HG02798 (cell line): Measurements from ENCODE around the gene VDR.
"Not testable (repeated sequence)": the region's sequence is repeated elsewhere in the genome, so short reads cannot be mapped to it uniquely, and the experiment has no call there.

Experiments used
- ATAC-seq: cut with Tn5 transposase; IDR thresholded peaks from one replicate; pipeline ENCODE4 v1.9.1; 2021; ENCODE audit warnings: mild to moderate bottlenecking; ENCODE audit not compliant: unreplicated experiment, poor library complexity

VDR gene

GRCh38 chr12:47818007-47818376, 86.8 kb downstream of the VDR start:
- no peak for ATAC-seq

- ATAC-seq = no peak
These were observed 87.4 kb downstream of the VDR start for GRCh38 chr12:47817272-47818006.

DNA sequence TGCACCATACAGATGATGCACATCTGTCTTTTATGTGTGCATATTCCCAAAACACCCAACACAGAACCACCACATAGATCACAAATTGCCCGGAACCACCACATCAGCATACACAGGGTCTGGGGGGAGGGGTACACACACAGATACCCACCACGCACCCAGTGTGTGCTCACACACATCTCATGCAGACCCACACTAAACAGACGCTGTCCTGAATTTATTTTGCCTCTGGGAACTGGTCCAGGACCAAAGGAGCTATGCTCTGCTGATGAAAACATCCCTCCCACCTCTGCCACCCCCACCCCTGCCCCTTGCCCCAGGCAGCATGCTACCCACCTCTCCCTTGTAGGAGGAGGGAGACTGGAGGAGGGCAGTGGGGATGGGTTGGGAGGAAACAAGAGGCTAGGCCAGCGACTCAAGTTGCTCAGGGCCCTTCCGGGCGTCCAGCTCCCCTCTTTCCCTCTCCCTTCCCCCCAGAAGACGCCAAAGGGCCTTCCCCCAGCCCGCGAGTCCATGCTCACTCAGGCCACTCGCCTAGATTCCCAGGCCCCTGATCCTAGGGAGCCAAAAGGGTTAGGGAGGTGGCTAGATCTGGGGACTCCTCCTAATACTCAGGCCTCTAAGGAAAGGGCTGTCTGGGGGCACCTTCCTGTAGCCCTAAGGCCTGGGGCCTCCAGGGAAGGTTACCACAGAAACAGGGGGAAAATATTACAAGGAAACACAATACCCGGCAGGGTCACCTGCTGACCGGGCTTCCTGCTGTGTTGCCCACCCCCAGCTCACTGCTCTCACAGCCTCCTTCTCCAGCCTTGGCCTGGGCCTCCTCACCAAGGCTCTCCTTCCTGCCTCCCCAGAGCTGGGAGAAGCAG, 88.2 kb downstream of the VDR start:
- ATAC-seq = no peak

DNA sequence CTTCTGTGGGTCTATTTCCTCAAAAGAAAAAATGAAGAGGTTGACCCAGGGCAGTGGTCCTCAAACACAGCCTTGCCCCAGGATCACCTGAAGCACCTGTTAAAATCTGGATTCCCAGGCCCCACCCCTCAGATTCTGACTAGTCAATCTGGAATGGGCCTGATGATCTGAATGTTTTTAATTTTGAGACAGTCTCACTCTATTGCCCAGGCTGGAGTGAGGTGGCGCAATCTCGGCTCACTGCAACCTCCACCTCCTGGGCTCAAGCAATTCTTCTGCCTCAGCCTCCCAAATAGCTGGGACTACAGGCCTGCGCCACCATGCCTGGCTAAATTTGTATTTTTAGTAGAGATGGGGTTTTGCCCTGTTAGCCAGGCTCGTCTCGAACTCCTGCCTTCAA, 89.3 kb downstream of the VDR start:
- ATAC-seq = not testable (repeated sequence)

DNA sequence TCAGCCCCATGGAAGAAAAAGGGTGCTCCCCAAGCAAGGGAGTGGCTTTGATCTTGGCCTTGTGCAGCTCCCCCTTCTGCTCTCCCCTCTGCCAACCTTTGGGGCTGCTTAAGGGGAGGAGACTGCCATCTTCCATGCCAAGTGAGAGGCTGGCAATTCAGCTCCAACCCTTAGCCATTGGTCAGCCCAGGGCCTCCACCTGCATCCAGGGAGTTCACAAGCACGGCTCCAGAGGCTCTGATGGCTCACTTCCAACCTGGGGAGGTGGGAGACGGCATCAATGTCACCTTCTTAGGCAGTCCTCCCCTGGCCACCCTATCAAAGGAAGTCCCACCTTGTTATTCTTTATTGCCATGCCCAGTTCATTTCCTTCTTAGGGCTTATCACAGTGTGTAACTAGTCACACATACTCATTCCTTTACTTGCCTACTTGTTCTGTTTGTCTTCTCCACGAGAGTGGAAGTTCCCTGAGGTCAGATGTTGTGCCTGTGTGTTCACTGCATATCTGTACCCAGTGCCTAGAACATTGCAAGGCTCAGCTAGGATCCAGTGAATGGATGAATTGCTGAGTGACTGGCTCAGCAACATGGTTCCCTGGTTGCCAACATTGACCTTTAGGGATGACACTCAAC, 90.1 kb downstream of the VDR start:
- no peak for ATAC-seq

DNA sequence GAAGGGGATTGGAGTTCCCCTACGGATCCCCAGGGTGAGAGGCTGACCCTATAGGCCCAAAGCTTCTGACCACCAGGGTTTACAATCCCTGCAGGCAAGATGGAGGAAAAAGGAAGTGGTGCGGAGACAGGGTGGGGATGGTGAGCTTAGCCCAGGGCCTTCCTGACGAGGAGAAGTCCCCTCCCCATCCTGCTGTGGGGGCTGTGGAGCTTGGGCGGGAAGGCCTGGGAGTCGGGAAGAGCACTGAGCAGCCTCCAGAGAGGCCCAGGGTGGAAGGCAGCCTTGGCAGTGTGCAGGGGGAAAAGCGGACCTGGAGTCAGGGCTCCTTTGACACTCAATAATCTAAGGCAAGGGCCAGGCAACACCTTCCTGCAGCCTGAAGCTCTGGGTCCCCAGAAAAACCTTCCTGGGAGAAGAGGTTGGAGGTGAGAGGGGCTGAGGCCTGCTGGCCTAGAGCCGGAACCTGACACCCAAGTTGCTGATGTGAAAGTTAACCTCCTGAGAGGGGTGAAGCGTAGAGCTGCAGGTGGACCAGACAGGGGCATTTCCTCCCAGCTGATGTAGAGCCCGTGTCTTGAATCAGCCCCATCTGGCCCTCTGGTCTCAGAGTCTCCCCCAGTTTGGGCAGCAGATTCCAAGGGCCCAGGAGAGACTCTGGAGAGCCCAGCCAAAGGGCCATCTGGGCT, 91.1 kb downstream of the VDR start:
- peak; percentile 31 for ATAC-seq

DNA sequence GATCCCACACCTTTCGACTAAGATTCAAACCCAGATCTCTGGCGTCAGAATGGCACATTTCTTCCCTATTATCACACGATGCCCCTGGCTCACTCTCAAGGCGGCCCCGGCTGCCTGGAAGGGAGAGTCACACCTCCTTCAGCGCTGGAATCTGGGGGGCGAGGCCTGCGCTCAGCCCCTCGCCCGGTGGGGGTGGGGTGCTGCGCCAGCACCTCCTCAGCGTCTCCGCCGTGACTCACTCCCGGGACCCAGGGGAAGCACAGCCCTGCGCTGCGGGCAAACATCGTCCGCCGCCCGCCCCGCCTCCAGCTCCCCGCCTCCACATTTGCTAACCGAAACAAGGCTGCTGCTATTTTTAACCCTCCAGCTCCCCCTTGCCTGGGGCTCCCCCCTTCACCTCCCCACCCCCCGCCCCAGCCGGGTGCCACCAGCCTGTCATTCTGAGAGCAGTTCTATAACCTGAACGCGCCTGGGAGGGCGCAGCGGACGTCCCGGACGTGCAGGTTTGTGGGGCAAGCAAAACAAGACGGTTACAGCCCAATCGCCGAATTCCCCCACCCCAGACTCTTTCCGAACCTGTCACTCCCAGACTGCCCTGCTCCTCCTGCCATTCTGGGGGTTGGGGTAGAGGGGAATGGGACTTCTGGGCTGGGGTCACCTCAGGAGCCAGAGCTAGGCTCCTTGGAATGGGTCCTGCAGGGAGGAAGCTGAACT, 91.8 kb downstream of the VDR start:
- peak; percentile 75 for ATAC-seq

- no peak for ATAC-seq
These were observed 93.0 kb downstream of the VDR start for GRCh38 chr12:47811581-47812484.

DNA sequence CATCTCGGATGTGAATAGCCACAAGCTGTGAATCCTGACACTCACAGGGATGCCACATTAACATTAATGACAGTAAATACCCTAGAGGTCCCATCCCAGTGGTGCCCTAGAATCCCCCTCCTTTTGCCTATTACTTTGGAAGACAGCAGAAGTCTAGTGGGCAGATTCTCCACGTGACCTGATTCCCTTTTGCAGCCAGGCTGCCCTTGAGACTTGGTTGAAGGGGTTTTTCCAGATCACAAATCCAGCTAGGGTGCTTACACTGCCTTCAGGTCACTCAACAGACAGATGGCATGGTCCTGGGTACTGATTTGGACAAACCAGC, 93.8 kb downstream of the VDR start:
- no peak for ATAC-seq

GRCh38 chr12:47809518-47809917, 95.3 kb downstream of the VDR start:
- ATAC-seq = not testable (repeated sequence)

GRCh38 chr12:47808574-47809365, 96.0 kb downstream of the VDR start:
- no peak for ATAC-seq

GRCh38 chr12:47808050-47808449, 96.7 kb downstream of the VDR start:
- ATAC-seq = peak; percentile 39

DNA sequence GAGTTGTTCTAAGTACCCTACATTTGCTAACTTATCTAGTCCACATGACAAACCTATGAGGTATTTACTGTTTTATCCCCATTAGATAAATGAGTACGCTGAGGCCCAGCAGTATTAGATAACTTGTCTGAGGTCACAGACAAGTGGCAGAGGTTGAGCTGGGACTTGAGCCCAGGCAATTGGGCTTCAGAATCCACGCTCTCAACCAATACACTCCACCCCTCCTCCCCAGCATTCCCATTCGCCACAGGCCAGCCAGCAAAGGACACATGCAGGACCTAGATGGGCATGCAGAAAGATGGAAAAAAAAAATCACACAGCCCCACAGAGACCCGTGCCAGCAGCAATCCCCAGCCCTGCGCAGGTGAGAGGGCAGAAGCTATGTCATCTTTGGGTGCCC, 97.5 kb downstream of the VDR start:
- no peak for ATAC-seq

DNA sequence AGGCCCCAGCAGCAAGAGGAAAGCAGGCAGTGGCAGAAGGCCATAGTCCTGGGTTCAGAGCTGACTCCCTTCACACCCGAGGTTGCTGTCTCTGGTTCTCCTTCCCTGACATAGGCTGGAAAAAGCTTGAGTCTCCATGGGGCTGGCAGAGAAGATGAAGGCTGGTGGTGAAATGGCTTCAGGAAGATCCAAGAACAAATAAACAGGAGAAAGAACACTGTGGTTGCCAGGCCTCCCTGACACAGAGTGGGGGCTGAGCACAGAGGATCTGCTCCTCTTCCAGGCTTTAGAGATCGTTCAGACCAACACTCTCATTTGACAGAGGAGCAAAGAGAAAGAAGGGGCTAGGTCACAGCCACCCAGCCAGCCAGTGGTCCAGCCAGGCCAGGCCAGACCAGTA, 99.4 kb downstream of the VDR start:
- no peak for ATAC-seq

DNA sequence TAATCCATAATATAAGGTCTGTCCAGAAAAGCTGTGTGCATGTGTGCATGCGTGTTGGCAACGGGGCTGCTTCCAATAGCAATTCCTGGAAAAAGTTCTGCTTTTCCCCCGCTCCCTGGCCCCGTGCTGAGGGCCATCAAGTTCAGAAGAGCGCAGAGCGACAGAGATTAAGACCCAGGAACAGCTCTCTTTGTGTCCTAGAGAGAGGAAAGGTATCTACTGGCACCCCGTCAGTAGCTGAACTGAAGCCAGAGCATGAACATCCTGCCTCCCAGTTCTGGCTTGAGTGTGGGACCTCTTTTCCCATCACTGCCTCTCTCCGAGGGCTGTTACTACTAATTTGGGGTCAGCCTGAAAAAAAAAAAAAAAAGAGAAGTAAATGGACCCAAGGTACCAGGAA, 100.6 kb downstream of the VDR start:
- ATAC-seq = no peak

DNA sequence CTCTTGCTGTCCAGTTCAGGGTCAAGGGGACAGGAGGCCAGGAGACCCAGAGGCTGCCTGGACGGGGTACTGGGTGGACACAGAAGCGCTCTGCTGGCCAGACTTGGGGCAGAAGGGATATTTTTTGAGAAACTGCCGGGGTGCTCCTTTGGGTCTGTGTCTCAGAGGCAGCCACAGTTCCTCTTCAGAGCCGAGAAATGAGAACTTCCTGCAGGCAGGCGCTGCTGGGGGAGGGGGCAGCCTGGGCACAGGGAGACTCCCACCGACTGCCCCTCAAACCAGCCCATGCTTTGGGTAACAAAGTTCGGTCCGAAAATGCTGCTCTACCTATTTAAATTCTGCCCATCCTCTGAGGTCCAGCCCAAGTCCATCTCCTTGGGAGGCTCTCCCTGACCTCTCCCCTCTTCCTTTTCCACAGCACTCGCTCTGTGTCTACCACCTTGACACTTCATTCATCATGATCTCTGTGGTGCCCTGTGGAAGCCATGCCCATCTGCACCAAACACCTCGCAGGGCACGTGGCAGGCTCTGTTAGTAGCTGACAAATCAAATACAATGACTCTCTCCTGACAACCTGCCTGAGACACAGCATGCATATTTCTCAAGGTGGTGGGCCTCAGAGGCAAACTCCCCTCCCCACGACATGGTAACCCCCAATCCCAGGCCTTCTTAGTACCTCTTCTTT, 101.5 kb downstream of the VDR start:
- no peak for ATAC-seq

DNA sequence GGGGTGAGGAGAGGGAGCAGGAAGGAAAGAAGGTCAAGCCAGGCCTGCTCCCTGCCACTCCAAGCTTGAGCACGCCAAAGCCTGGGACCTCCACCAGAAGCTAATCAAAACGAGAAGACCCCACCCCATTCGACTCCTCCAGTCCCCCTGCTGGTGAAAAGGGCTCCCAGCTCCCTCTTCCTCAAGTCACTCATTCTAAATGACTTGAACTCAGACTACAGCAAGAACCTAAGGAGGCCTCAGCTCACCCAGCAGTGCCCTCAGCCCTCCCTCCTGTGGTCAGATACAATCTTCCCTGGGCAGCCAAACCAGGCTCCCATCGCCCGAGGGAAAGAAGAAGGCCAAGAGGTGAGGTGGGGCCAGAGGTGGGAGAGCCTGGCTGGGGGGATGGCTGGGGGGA, 102.5 kb downstream of the VDR start:
- no peak for ATAC-seq

- ATAC-seq = no peak
These were observed 102.9 kb downstream of the VDR start for GRCh38 chr12:47801904-47802246.
